Measurements from ENCODE around the gene KRT78. TPM values are rescaled to one million over a fixed set of nuclear protein-coding genes. Genes with fewer than 3 reads are reported as not detected.

The KRT78 gene
- total and polyA plus RNA-seq, 4 donors = 0.06 TPM; not detected in 3

GRCh38 chr12:52857500-52857899 lies 8.7 kb upstream of the KRT78 start:
- Histone ChIP-seq H3K27ac (ENCODE audit: low read depth in 1 of 2, low read length in 2 of 2) (no peak overlapping the region), H3K4me3 (ENCODE audit: low read depth in 1 of 3, low read length in 3 of 3) (no peak overlapping the region), H3K9ac (ENCODE audit: low read depth in 1 of 2, low read length in 2 of 2) (no peak overlapping the region), H3K36me3 (ENCODE audit: control insufficient read depth in 4 of 4, insufficient read depth in 3 of 4, low read depth in 1 of 4, low read length in 3 of 4) (no peaks in the 10 kb centered on the region), H3K27me3 (ENCODE audit: control insufficient read depth in 4 of 4, insufficient read depth in 4 of 4, low read length in 3 of 4) (peaks cover 0 to 4% (median 0%) of the 10 kb centered on the region in 4 donors), H3K9me3 (ENCODE audit: control insufficient read depth in 4 of 4, low read length in 3 of 4) (no peaks in the 10 kb centered on the region), H3K4me1 (ENCODE audit: control insufficient read depth in 4 of 4, insufficient read depth in 4 of 4, low read length in 3 of 4) (no peaks in the 10 kb centered on the region)
- TF ChIP-seq RXRA (IDR thresholded peaks at IDR 0.05) (no peak), REST (IDR thresholded peaks at IDR 0.05) (no peak), RAD21 (IDR thresholded peaks at IDR 0.05) (no peak), FOXA1 (IDR thresholded peaks at IDR 0.05) (no peak), JUND (IDR thresholded peaks at IDR 0.05) (no peak), SP1 (IDR thresholded peaks at IDR 0.05) (no peak), NR2F2 (IDR thresholded peaks at IDR 0.05) (no peak), HNF4A (conservative IDR thresholded peaks at IDR 0.05) (no peak), CTCF (IDR thresholded peaks at IDR 0.05; ENCODE audit: low read depth, low read length, missing input control) (no peak), EGR1 (IDR thresholded peaks at IDR 0.05; ENCODE audit: low read depth in 2 of 2) (no peak), GABPA (IDR thresholded peaks at IDR 0.05 in 1 of 2, conservative IDR thresholded peaks at IDR 0.05 in 1 of 2) (no peak)
- TF ChIP-seq, protein P1, sequence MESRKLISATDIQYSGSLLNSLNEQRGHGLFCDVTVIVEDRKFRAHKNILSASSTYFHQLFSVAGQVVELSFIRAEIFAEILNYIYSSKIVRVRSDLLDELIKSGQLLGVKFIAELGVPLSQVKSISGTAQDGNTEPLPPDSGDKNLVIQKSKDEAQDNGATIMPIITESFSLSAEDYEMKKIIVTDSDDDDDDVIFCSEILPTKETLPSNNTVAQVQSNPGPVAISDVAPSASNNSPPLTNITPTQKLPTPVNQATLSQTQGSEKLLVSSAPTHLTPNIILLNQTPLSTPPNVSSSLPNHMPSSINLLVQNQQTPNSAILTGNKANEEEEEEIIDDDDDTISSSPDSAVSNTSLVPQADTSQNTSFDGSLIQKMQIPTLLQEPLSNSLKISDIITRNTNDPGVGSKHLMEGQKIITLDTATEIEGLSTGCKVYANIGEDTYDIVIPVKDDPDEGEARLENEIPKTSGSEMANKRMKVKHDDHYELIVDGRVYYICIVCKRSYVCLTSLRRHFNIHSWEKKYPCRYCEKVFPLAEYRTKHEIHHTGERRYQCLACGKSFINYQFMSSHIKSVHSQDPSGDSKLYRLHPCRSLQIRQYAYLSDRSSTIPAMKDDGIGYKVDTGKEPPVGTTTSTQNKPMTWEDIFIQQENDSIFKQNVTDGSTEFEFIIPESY (IDR thresholded peaks at IDR 0.05) = no peak
- 92% methylated on average over 3 of the region's 3 CpGs for WGBS
- no peak for DNase-seq (ENCODE audit: low spot score)

- H3K36me3 ChIP-seq (ENCODE audit: control insufficient read depth in 4 of 4, insufficient read depth in 3 of 4, low read depth in 1 of 4, low read length in 3 of 4) = no peaks in the 10 kb centered on the region
- 93% methylated on average over 3 of the region's 3 CpGs for WGBS
- TF ChIP-seq NR2F2 (IDR thresholded peaks at IDR 0.05) = no peak
- TF ChIP-seq, protein P1 (IDR thresholded peaks at IDR 0.05) = no peak
- no peak for TF ChIP-seq GABPA (IDR thresholded peaks at IDR 0.05 in 1 of 2, conservative IDR thresholded peaks at IDR 0.05 in 1 of 2)
- no peak for TF ChIP-seq JUND (IDR thresholded peaks at IDR 0.05)
- no peak for TF ChIP-seq CTCF (IDR thresholded peaks at IDR 0.05; ENCODE audit: low read depth, low read length, missing input control)
- TF ChIP-seq, protein P2, sequence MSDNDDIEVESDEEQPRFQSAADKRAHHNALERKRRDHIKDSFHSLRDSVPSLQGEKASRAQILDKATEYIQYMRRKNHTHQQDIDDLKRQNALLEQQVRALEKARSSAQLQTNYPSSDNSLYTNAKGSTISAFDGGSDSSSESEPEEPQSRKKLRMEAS (IDR thresholded peaks at IDR 0.05) = no peak
- TF ChIP-seq REST (IDR thresholded peaks at IDR 0.05) = no peak
- no peak for TF ChIP-seq SP1 (IDR thresholded peaks at IDR 0.05)
- TF ChIP-seq RAD21 (IDR thresholded peaks at IDR 0.05) = no peak
- TF ChIP-seq HNF4G (IDR thresholded peaks at IDR 0.05) = no peak
- no peak for TF ChIP-seq FOXA2 (IDR thresholded peaks at IDR 0.05)
- TF ChIP-seq RXRA (IDR thresholded peaks at IDR 0.05) = no peak
- TF ChIP-seq HNF4A (conservative IDR thresholded peaks at IDR 0.05) = no peak
- no peak for TF ChIP-seq FOXA1 (IDR thresholded peaks at IDR 0.05)
These were observed 8.0 kb upstream of the KRT78 start for GRCh38 chr12:52856787-52857186.

More at GRCh38 chr12:52856787-52857186, 8.0 kb upstream of the KRT78 start:
- Histone ChIP-seq H3K27ac (ENCODE audit: low read depth in 1 of 2, low read length in 2 of 2) (no peak overlapping the region), H3K4me3 (ENCODE audit: low read depth in 1 of 3, low read length in 3 of 3) (no peak overlapping the region), H3K9me3 (ENCODE audit: control insufficient read depth in 4 of 4, low read length in 3 of 4) (no peaks in the 10 kb centered on the region), H3K9ac (ENCODE audit: low read depth in 1 of 2, low read length in 2 of 2) (no peak overlapping the region), H3K27me3 (ENCODE audit: control insufficient read depth in 4 of 4, insufficient read depth in 4 of 4, low read length in 3 of 4) (peaks cover 0 to 4% (median 0%) of the 10 kb centered on the region in 4 donors), H3K4me1 (ENCODE audit: control insufficient read depth in 4 of 4, insufficient read depth in 4 of 4, low read length in 3 of 4) (no peaks in the 10 kb centered on the region)
- no peak for DNase-seq (ENCODE audit: low spot score)
